PC-3 (cell line): ENCODE results near the gene UBTD1. TPM values are rescaled to one million over a fixed set of nuclear protein-coding genes. Genes with fewer than 3 reads are reported as not detected.

Source experiments
- ATAC-seq: fragments of 200-7000 bp; cut with Tn5 transposase; 2 replicates; pipeline ENCODE4 v1.9.1; 2020; ENCODE audit warnings: mild to moderate bottlenecking, moderate library complexity
- BruUV-seq: library from RNA; stranded (reverse); fragments of 400-500 nt; replicated peaks from 2 replicates; lab custom pipeline; 2021; lab: Mats Ljungman, UMichigan
- CTCF ChIA-PET: fragments of 300-600 bp; sonication (Branson Sonifier 250); formaldehyde crosslinking; loops from one replicate; lab custom pipeline; 2022; ENCODE audit warnings: antibody characterized with exemption; lab: Charles Lee
- POLR2A ChIA-PET: fragments of 300-600 bp; sonication (Branson Sonifier 250); formaldehyde crosslinking; loops from one replicate; lab custom pipeline; 2022; ENCODE audit warnings: antibody characterized with exemption; ENCODE audit not compliant: unreplicated experiment; lab: Charles Lee
- DNase-seq: peaks from one replicate; pipeline ENCODE4 v3.0.0-alpha.2; 2015
- H2AFZ ChIP-seq: fragments of 300-600 bp; sonication (generic); 2 replicates; pipeline ENCODE4 v1.6.0; 2016; ENCODE audit warnings: antibody characterized with exemption, low read length
- H3F3A ChIP-seq: fragments of 300-600 bp; sonication (generic); one replicate; pipeline ENCODE4 v1.6.0; 2017; ENCODE audit warnings: antibody characterized with exemption, low read length, control low read depth, mild to moderate bottlenecking; ENCODE audit not compliant: unreplicated experiment
- H3K27ac ChIP-seq: fragments of 300-600 bp; sonication (generic); 2 replicates; pipeline ENCODE4 v1.5.1; 2016; ENCODE audit warnings: mild to moderate bottlenecking, low read length
- H3K27me3 ChIP-seq: fragments of 300-600 bp; sonication (generic); 2 replicates; pipeline ENCODE4 v1.6.1; 2016; ENCODE audit warnings: low read length, mixed read lengths
- H3K36me3 ChIP-seq: fragments of 300-600 bp; sonication (generic); 2 replicates; pipeline ENCODE4 v1.6.1; 2016; ENCODE audit warnings: low read depth, mixed run types, low read length, mixed read lengths
- H3K4me1 ChIP-seq: fragments of 300-600 bp; sonication (generic); 2 replicates; pipeline ENCODE4 v1.5.1; 2016; ENCODE audit warnings: low read length; ENCODE audit not compliant: insufficient read depth
- H3K4me2 ChIP-seq: fragments of 300-600 bp; sonication (generic); 2 replicates; pipeline ENCODE4 v1.6.0; 2016; ENCODE audit warnings: low read length
- H3K4me3 ChIP-seq: fragments of 300-600 bp; sonication (generic); 2 replicates; pipeline ENCODE4 v1.5.1; 2016; ENCODE audit warnings: mild to moderate bottlenecking, low read length, mixed read lengths
- H3K79me2 ChIP-seq: fragments of 300-600 bp; sonication (generic); 2 replicates; pipeline ENCODE4 v1.6.1; 2017; ENCODE audit warnings: low read length, mixed read lengths
- H3K9ac ChIP-seq: fragments of 300-600 bp; sonication (generic); 2 replicates; pipeline ENCODE4 v1.6.0; 2016; ENCODE audit warnings: mild to moderate bottlenecking, low read length
- H3K9me2 ChIP-seq: fragments of 300-600 bp; sonication (generic); replicated peaks from 2 replicates; pipeline ENCODE4 v1.6.1; 2016; ENCODE audit warnings: mixed run types, low read length, mixed read lengths
- H3K9me3 ChIP-seq: fragments of 300-600 bp; sonication (generic); 2 replicates; pipeline ENCODE4 v1.6.1; 2016; ENCODE audit warnings: low read length, mixed read lengths
- H4K20me1 ChIP-seq: fragments of 300-600 bp; sonication (generic); 2 replicates; pipeline ENCODE4 v1.6.1; 2016; ENCODE audit warnings: low read length, mixed read lengths
- EZH2 ChIP-seq: fragments of 300-600 bp; sonication (generic); IDR thresholded peaks from one replicate; pipeline ENCODE4 v1.6.1; 2017; ENCODE audit warnings: antibody characterized with exemption, mild to moderate bottlenecking, low read length; ENCODE audit not compliant: unreplicated experiment
- EZH2phosphoT487 ChIP-seq: fragments of 300-600 bp; sonication (generic); IDR thresholded peaks from 2 replicates; pipeline ENCODE4 v1.6.1; 2018; ENCODE audit warnings: mild to moderate bottlenecking, antibody characterized with exemption, low read length, borderline replicate concordance
- intact Hi-C: fragments of 100-400 bp; cut with micrococcal nuclease; formaldehyde crosslinking; loops from 2 replicates; pipeline ENCODE4 v1.9.0; 2023
- total RNA-seq: library from RNA; depleted of rRNA; stranded (reverse); fragments of >200 nt; gene quantifications from 2 replicates; pipeline ENCODE4 v1.2.3, GENCODE V29; 2014
- TF ChIP-seq, protein P1 (sequence below): fragments of 300-600 bp; sonication (generic); conservative IDR thresholded peaks from 2 replicates; pipeline ENCODE4 v1.5.1; 2017; ENCODE audit warnings: antibody characterized with exemption, low read depth, mild to moderate bottlenecking, low read length

UBTD1 gene
- total RNA-seq, 1 experiment from 2014 or later: 18.5 TPM

DNA sequence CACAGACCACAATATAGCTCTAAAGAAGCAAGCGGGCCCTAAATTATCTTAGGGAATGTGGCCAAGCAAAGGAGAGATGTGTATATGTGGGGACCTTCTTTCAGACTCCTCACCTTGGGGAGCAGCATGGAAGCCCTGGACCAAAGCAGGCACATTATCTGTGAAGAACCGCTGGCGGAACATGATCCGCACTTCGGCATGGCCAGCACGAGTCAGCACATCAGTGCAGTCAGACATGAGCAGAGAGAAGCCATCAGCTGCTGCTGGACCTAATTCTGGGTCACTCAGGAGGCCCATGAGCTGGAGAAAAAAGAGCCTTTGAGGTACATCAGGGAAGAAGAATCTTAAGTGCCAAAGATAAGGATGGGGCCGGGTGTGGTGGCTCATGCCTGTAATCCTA lies 38.8 kb upstream of the UBTD1 start:
- Histone ChIP-seq H3K4me1 (no peaks in the 10 kb centered on the region), H3K9ac (no peak overlapping the region), H3K27ac (no peak overlapping the region), H3F3A (peaks cover 6% of the 10 kb centered on the region), H3K4me2 (no peak overlapping the region), H4K20me1 (no peaks in the 10 kb centered on the region), H3K4me3 (no peak overlapping the region), H3K27me3 (no peaks in the 10 kb centered on the region), H2AFZ (no peak overlapping the region), H3K79me2 (no peaks in the 10 kb centered on the region; the same call in 1 of the 2 replicates), H3K36me3 (peaks cover 65% of the 10 kb centered on the region), H3K9me3 (no peaks in the 10 kb centered on the region), H3K9me2 (no peaks in the 10 kb centered on the region)
- POLR2A ChIA-PET: no interaction called here
- TF ChIP-seq, protein P1, sequence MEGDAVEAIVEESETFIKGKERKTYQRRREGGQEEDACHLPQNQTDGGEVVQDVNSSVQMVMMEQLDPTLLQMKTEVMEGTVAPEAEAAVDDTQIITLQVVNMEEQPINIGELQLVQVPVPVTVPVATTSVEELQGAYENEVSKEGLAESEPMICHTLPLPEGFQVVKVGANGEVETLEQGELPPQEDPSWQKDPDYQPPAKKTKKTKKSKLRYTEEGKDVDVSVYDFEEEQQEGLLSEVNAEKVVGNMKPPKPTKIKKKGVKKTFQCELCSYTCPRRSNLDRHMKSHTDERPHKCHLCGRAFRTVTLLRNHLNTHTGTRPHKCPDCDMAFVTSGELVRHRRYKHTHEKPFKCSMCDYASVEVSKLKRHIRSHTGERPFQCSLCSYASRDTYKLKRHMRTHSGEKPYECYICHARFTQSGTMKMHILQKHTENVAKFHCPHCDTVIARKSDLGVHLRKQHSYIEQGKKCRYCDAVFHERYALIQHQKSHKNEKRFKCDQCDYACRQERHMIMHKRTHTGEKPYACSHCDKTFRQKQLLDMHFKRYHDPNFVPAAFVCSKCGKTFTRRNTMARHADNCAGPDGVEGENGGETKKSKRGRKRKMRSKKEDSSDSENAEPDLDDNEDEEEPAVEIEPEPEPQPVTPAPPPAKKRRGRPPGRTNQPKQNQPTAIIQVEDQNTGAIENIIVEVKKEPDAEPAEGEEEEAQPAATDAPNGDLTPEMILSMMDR: no peak
- TF ChIP-seq EZH2phosphoT487: no peak
- no peak for TF ChIP-seq EZH2
- no TSS peak for BruUV-seq
- ATAC-seq: no peak
- CTCF ChIA-PET: interaction anchor here (0.5 kb wide), 1 partner anchor 71 kb away, joined by 3 read pairs; no protein-coding TSS in a partner anchor
- intact Hi-C loops: loop anchor here (5.0 kb wide), 2 partner anchors 37 to 77 kb away; partner anchors contain the start of genes MMS19 and UBTD1
- no peak for DNase-seq

DNA sequence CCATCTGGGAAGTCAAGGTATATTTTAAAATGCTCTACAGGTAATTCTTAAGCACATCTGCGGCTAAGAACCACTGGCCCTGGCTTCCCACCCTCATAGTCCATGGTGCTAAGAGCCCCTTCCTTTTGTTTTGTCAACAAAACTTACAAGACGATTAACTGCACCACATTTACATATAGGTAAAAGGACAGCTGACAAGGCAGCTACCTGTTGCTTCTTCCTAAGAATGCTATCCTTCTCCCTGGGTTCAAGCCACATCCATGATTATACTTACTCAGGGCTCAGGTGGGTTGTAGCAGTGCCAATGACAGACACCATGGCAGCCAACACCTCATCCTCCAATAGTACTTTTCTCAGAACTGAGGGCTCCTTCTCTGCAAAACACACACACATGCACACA lies 36.4 kb upstream of the UBTD1 start:
- BruUV-seq: no TSS peak
- DNase-seq (no peak), ATAC-seq (no peak)
- H3K4me3 ChIP-seq: no peak overlapping the region
- ChIA-PET POLR2A (interaction anchor here (0.5 kb wide), 1 partner anchor 57 kb away, joined by 3 read pairs; no protein-coding TSS in a partner anchor), CTCF (no interaction called here)
- no peak overlapping the region for H3K27ac ChIP-seq
- peaks cover 68% of the 10 kb centered on the region for H3K36me3 ChIP-seq
- H3K9me3 ChIP-seq: no peaks in the 10 kb centered on the region
- no peaks in the 10 kb centered on the region for H3K27me3 ChIP-seq
- no peak overlapping the region for H3K4me2 ChIP-seq
- H3K79me2 ChIP-seq: no peaks in the 10 kb centered on the region
- TF ChIP-seq, protein P1: no peak
- TF ChIP-seq EZH2 (no peak), EZH2phosphoT487 (no peak)
- intact Hi-C loops: loop anchor here (5.0 kb wide), 2 partner anchors 35 to 75 kb away; partner anchors contain the start of genes MMS19 and UBTD1
- H4K20me1 ChIP-seq: no peaks in the 10 kb centered on the region
- H3F3A ChIP-seq: peaks cover 6% of the 10 kb centered on the region
- no peak overlapping the region for H2AFZ ChIP-seq
- H3K9me2 ChIP-seq: no peaks in the 10 kb centered on the region
- H3K9ac ChIP-seq: no peak overlapping the region
- peaks cover 8% of the 10 kb centered on the region for H3K4me1 ChIP-seq

DNA sequence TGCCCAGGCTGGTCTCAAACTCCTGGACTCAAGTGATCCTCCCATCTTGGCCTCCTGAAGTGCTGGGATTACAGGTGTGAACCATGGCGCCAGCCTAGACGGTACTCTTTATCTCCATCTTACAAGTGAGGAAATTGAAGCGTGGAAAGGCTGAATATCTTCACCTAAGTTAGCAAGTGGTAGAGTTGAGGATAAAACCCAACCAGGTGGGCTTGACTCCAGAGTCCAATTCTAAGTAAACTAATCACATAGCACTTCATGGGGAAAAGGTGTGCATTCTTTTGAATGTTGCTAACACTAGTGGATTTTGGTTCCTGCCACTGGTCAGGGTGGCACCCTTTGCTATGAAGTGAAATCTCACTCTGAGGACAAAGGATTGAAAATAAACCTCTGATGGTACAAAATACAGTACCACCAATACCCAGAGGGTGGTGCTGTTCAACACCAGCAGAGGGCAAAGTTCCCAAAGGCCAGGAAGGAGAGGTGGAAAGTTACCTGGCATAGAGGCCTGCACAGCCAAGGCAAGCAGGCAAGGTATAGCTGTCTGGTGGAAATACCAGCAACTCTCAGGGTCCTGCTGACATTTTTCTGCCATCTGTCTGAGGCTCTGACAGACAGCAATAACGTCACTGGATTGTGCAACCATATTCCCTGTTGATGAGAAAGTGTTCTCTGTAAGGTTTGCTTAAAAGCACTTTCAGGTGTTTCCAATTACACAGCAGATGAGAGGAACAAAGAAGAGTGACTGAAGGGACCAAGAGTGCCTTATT lies 35.2 kb upstream of the UBTD1 start:
- H3K36me3 ChIP-seq: peaks cover 70% of the 10 kb centered on the region
- peaks cover 6% of the 10 kb centered on the region for H3F3A ChIP-seq
- ATAC-seq: peak; percentile 59
- no peaks in the 10 kb centered on the region for H3K79me2 ChIP-seq
- no peaks in the 10 kb centered on the region for H3K9me3 ChIP-seq
- H3K27me3 ChIP-seq: no peaks in the 10 kb centered on the region
- no peaks in the 10 kb centered on the region for H4K20me1 ChIP-seq
- ChIA-PET CTCF (no interaction called here), POLR2A (no interaction called here)
- no peak overlapping the region for H3K27ac ChIP-seq
- no peak overlapping the region for H3K4me2 ChIP-seq
- H3K4me1 ChIP-seq: peaks cover 11% of the 10 kb centered on the region
- H3K9me2 ChIP-seq: no peaks in the 10 kb centered on the region
- TF ChIP-seq, protein P1: peak; percentile 84
- TF ChIP-seq EZH2: no peak
- peak; percentile 72 for DNase-seq
- no peak overlapping the region for H3K9ac ChIP-seq
- intact Hi-C loops: loop anchor here (1.0 to 5.0 kb wide), 4 partner anchors 34 to 149 kb away; partner anchors contain the start of genes MMS19 and UBTD1
- H3K4me3 ChIP-seq: no peak overlapping the region
- BruUV-seq: no TSS peak
- H2AFZ ChIP-seq: no peak overlapping the region
